SK-N-MC (cell line): ENCODE data around the gene NCOR1.

Experiments used
- EZH2 ChIP-seq: fragments of 200-600 bp; sonication (generic); IDR thresholded peaks from one replicate; pipeline ENCODE4 v1.6.1; 2017; ENCODE audit warnings: antibody characterized with exemption
- FOXP2 ChIP-seq: optimal IDR thresholded peaks from 2 replicates; pipeline ENCODE3; 2011; ENCODE audit warnings: mild to moderate bottlenecking, moderate library complexity; ENCODE audit not compliant: insufficient read depth; ENCODE audit errors: extremely low read length, control extremely low read depth
- POLR2AphosphoS5 ChIP-seq: IDR thresholded peaks from 2 replicates; pipeline ENCODE4 v1.6.1; 2012; ENCODE audit warnings: mild to moderate bottlenecking, low read depth, low read length, borderline replicate concordance

DNA sequence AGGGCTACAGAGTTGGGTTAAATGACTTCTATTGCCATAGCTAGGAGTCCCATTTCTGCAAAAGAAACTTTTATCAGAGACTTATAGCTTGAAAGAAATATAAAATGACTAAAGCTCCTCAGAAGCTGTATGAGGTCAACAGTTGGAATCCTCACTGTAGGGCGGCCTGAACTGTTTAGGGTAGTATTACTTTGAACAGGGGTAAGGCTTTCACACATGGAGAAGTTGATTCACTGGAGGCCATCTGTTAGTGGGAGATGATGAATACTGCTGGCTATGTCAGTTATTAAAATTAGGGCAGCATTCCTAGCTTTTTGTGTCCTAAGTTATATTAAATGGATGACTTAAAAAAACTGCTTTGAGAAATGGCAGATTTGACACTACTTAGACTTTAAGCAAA, 209.7 kb downstream of the NCOR1 start:
- TF ChIP-seq EZH2, result no peak
- no peak for TF ChIP-seq POLR2AphosphoS5
- TF ChIP-seq FOXP2, result no peak
